GM23338 (cell line): Measurements from ENCODE around the gene TRIM31.

Source experiments
- CREB1 ChIP-seq: fragments of 250-450 bp; sonication (Bioruptor Pico); IDR thresholded peaks from 2 replicates; pipeline ENCODE4 v1.5.0; 2020; ENCODE audit warnings: low read depth, mild to moderate bottlenecking, moderate library complexity
- CTCF ChIP-seq, 2 experiments: fragments of 200-600 bp in 1 of 2; sonication (generic) in 1 of 2; conservative IDR thresholded peaks; 2 replicates each; pipeline versions ENCODE4 v1.5.1 to v1.6.1; 2016 to 2017; ENCODE audit warnings: antibody characterized with exemption in 2 of 2, low read depth in 2 of 2, mild to moderate bottlenecking in 2 of 2, moderate library complexity in 1 of 2
- EZH2 ChIP-seq: fragments of 200-600 bp; sonication (generic); IDR thresholded peaks from one replicate; pipeline ENCODE4 v1.8.0; 2017; ENCODE audit warnings: antibody characterized with exemption, mild to moderate bottlenecking, low read depth; ENCODE audit not compliant: unreplicated experiment
- JUNB ChIP-seq: IDR thresholded peaks from one replicate; pipeline ENCODE4 v1.6.1; 2016; ENCODE audit warnings: antibody characterized with exemption; ENCODE audit not compliant: unreplicated experiment
- NANOG ChIP-seq: IDR thresholded peaks from 2 replicates; pipeline ENCODE4 v1.6.1; 2016; ENCODE audit warnings: antibody characterized with exemption, borderline replicate concordance
- POLR2AphosphoS5 ChIP-seq: IDR thresholded peaks from 2 replicates; pipeline ENCODE4 v1.6.1; 2016; ENCODE audit warnings: antibody characterized with exemption, low read depth
- REST ChIP-seq: IDR thresholded peaks from one replicate; pipeline ENCODE4 v1.6.1; 2018; ENCODE audit warnings: antibody characterized with exemption; ENCODE audit not compliant: unreplicated experiment
- STAT1 ChIP-seq: IDR thresholded peaks from one replicate; pipeline ENCODE4 v1.6.1; 2016; ENCODE audit warnings: antibody characterized with exemption; ENCODE audit not compliant: unreplicated experiment
- TF ChIP-seq, protein P1 (sequence below): IDR thresholded peaks from 2 replicates; pipeline ENCODE4 v1.6.1; 2016; ENCODE audit warnings: antibody characterized with exemption

GRCh38 chr6:30151580-30151979, 38.7 kb upstream of the TRIM31 start:
- TF ChIP-seq POLR2AphosphoS5 (no peak), CTCF (conservative IDR thresholded peaks at IDR 0.05; ENCODE audit: low read depth in 2 of 2) (no peak), JUNB (no peak), EZH2 (no peak), CREB1 (CRISPR knock-in tag) (no peak), NANOG (no peak), STAT1 (no peak), REST (no peak)
- TF ChIP-seq, protein P1, sequence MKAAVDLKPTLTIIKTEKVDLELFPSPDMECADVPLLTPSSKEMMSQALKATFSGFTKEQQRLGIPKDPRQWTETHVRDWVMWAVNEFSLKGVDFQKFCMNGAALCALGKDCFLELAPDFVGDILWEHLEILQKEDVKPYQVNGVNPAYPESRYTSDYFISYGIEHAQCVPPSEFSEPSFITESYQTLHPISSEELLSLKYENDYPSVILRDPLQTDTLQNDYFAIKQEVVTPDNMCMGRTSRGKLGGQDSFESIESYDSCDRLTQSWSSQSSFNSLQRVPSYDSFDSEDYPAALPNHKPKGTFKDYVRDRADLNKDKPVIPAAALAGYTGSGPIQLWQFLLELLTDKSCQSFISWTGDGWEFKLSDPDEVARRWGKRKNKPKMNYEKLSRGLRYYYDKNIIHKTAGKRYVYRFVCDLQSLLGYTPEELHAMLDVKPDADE = no peak
